ENCODE measurements around the gene CNNM3. TPM values are rescaled to one million over a fixed set of nuclear protein-coding genes. Genes with fewer than 3 reads are reported as not detected.

CNNM3 gene
- total RNA-seq, 1 donor from 2014 or later = 32.6 TPM

DNA sequence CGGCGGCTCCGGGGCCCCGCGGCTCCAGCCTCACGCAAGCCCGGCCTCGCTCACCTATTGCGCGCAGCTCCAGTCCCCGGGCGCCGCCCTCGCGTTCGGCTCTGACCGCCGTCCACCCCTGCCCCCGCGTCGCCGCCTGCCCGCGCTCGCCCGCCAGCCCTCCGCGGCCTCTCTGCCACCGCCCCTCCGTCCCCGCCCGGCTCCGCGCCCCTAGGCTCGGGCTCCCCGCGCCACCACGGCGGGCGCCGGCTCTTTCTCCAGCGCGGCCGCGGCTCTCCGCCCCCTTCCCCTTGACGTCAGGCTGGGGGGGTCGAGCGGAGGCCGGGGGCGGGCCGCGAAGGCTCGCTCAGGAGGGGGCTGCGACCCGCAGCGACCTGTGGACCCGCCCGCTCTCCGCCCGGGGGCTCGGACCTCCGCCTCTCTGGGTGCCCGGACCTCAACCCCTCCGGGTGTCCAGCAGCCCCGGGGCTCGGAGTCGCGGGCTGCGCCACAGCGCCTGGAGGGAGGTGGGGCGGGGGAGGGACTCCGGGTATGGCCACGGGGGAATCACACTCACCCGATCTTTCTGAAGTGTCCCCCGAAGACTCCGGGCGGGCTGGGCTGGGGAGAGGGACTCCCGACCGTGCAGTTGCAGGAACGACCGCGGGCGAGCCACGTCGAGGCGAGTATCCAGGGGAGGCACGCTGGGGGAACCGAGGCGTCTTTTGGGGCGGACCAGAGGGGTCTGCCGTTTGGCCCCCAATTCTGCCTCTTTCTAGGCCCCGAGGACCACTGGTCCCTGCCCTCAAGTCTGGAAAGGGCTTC is 54.0 kb downstream of the CNNM3 start, which contains the start of gene SEMA4C:
SEMA4C (minus strand) TSS at position 259 of the 804 bp plus-strand sequence. CDS start 2,194 bp downstream, outside the sequence.
- H3K4me3 Mint-ChIP-seq = peak within 1 kb of the TSS; percentile 93
- TF ChIP-seq, protein P1, sequence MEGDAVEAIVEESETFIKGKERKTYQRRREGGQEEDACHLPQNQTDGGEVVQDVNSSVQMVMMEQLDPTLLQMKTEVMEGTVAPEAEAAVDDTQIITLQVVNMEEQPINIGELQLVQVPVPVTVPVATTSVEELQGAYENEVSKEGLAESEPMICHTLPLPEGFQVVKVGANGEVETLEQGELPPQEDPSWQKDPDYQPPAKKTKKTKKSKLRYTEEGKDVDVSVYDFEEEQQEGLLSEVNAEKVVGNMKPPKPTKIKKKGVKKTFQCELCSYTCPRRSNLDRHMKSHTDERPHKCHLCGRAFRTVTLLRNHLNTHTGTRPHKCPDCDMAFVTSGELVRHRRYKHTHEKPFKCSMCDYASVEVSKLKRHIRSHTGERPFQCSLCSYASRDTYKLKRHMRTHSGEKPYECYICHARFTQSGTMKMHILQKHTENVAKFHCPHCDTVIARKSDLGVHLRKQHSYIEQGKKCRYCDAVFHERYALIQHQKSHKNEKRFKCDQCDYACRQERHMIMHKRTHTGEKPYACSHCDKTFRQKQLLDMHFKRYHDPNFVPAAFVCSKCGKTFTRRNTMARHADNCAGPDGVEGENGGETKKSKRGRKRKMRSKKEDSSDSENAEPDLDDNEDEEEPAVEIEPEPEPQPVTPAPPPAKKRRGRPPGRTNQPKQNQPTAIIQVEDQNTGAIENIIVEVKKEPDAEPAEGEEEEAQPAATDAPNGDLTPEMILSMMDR (conservative IDR thresholded peaks at IDR 0.05) = no peak
- H3K9me3 Mint-ChIP-seq = no peaks in the 10 kb centered on the region
- DNase-seq (ENCODE audit: low read depth, low spot score) = peak; percentile 45
- no peaks in the 10 kb centered on the region for H3K27me3 Mint-ChIP-seq (ENCODE audit: low read depth)
- H3K27ac Mint-ChIP-seq (ENCODE audit: unreplicated experiment) = peak within 1 kb of the TSS; percentile 19
- no peaks in the 10 kb centered on the region for H3K36me3 Mint-ChIP-seq (ENCODE audit: low read depth)
- H3K4me1 Mint-ChIP-seq = peaks cover 49% of the 10 kb centered on the region

DNA sequence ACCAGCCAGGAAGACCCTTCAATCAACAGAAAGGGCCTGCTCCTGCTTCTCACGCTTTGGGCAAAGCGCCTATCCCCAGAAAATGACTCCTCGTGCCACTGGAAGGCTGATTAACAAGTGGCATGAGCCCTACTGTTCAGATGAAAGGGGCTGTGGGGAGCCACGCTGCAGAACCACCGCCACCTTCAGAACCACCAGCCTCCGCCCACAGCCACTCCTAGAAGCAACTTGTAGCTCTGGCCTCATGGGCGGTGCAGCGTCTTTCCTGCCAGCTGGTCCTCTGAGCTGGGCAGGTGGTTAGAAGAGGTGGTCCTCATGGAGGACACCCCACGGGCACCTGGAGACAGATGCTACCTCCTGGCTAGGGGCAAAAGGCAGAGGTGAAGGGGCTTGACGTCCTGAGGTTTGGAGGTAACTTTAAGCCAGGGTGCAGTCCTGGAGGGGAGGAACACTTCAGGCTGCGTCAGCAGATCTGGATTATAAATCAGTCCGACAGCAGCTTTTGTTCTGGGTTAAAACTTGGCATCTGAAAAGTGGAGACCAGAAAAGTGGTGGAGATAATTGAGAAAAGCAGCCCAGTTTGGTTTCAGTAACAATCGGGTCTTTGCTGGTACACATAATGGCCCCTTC is 54.7 kb downstream of the CNNM3 start:
- Mint-ChIP-seq H3K27ac (ENCODE audit: unreplicated experiment) (peak overlapping the region; percentile 19), H3K4me1 (peaks cover 54% of the 10 kb centered on the region), H3K9me3 (no peaks in the 10 kb centered on the region), H3K4me3 (peak overlapping the region; percentile 93), H3K27me3 (ENCODE audit: low read depth) (no peaks in the 10 kb centered on the region), H3K36me3 (ENCODE audit: low read depth) (no peaks in the 10 kb centered on the region)
- no peak for DNase-seq (ENCODE audit: low read depth, low spot score)
- TF ChIP-seq, protein P1 (conservative IDR thresholded peaks at IDR 0.05) = no peak

DNA sequence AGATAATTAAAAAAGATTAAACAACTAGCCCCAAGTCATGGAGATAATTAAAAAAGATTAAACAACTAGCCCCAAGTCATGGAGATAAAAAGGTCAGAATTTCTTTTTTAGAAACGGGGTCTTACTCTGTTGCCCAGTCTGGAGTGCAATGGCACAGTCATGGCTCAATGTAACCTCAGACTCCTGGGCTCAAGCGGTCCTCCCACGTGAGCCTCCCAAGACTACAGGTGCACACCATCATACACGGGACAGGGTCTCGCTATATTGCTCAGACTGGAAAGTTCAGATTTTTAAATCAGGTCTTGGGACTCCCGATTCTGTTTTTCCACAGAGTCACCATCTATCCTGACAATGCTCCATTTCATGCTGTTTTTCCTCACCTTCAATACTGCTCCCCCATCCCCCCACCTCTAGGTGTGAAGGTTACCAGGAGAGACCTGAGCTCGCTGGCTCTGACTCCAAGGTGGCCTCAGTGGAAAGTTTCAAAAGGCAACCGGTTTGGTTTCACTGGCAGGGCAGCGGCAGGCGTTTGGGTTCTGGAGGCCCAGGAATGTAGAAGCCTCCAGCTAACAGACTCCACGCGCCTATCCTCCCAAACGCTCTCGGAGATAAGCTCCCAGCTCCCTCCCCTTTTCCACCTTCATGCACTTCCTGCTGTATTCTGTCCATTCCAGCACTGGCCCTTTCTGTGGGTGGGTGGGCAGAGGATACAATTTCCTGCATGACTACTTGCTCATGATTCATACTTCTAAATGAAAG is 56.7 kb downstream of the CNNM3 start:
- Mint-ChIP-seq H3K27ac (ENCODE audit: unreplicated experiment) (no peak overlapping the region), H3K4me1 (peaks cover 55% of the 10 kb centered on the region), H3K27me3 (ENCODE audit: low read depth) (no peaks in the 10 kb centered on the region), H3K4me3 (peak overlapping the region; percentile 71), H3K9me3 (no peaks in the 10 kb centered on the region), H3K36me3 (ENCODE audit: low read depth) (no peaks in the 10 kb centered on the region)
- TF ChIP-seq, protein P1 (conservative IDR thresholded peaks at IDR 0.05) = no peak
- no peak for DNase-seq (ENCODE audit: low read depth, low spot score)

DNA sequence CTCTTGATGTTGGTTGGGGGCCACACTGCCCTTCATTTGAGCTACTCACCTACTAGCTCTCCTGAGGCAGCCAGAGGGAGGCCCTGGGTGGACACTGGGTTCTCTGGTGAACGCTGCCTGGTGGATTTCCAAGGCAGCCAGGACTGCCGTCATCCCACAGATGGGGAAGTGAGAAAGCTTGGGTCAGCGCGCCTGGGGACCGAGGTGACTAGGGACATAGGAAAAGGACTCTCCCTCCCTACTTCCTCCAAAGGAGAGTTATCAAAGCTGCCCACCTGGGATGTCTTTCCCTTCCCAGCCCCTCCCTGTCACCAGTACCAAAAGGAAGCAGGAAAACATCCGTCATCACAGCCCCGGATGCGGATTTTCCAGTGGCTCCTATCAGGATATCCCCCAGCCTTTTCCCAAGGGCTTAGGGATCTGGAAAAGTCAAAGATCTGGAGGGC is 57.6 kb downstream of the CNNM3 start:
- H3K4me1 Mint-ChIP-seq = peaks cover 55% of the 10 kb centered on the region

More for the DNA sequence above, 57.6 kb downstream of the CNNM3 start:
- H3K36me3 Mint-ChIP-seq (ENCODE audit: low read depth) = no peaks in the 10 kb centered on the region
- H3K27ac Mint-ChIP-seq (ENCODE audit: unreplicated experiment) = no peak overlapping the region
- no peak for DNase-seq (ENCODE audit: low read depth, low spot score)
- peak overlapping the region; percentile 71 for H3K4me3 Mint-ChIP-seq
- TF ChIP-seq, protein P1 (conservative IDR thresholded peaks at IDR 0.05) = no peak
- no peaks in the 10 kb centered on the region for H3K27me3 Mint-ChIP-seq (ENCODE audit: low read depth)
- H3K9me3 Mint-ChIP-seq = no peaks in the 10 kb centered on the region

Measured in neural crest cell (in vitro differentiated cells).